Measurements from ENCODE around the gene AHCYL1. TPM values are rescaled to one million over a fixed set of nuclear protein-coding genes. Genes with fewer than 3 reads are reported as not detected.

AHCYL1 gene
- total and polyA plus RNA-seq, 10 of the 15 experiments (the other 5 are each of a cell fraction or from before 2014, with no cell fraction given): 24.7 to 73.6 (median 46.8) TPM

DNA sequence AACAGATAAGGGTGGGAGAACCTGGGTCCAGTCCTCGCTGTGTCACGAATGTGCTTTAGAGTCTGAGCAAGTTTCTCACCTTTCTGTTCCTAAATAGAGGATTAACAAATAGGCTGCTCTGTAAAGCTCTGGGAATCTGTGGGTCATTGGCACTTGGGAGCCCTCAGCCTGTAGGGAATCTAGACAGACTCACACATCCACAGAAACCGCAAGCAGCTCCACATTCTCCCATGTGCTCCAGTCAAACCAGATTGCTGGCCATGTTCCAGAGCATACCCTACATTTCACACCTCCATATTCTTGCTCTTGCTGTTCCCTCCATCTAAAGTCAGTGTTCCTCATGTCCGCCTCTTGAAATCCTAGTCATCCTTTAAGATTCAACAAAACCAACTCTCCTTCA lies 7.8 kb upstream of the AHCYL1 start (continued):
- TF ChIP-seq FOS (IDR thresholded peaks at IDR 0.05; ENCODE audit: borderline replicate concordance, extremely low read depth, insufficient read length): no peak
- TF ChIP-seq, protein P1, sequence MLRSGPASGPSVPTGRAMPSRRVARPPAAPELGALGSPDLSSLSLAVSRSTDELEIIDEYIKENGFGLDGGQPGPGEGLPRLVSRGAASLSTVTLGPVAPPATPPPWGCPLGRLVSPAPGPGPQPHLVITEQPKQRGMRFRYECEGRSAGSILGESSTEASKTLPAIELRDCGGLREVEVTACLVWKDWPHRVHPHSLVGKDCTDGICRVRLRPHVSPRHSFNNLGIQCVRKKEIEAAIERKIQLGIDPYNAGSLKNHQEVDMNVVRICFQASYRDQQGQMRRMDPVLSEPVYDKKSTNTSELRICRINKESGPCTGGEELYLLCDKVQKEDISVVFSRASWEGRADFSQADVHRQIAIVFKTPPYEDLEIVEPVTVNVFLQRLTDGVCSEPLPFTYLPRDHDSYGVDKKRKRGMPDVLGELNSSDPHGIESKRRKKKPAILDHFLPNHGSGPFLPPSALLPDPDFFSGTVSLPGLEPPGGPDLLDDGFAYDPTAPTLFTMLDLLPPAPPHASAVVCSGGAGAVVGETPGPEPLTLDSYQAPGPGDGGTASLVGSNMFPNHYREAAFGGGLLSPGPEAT (IDR thresholded peaks at IDR 0.05; ENCODE audit: low read depth): no peak
- no peak for TF ChIP-seq WRNIP1 (IDR thresholded peaks at IDR 0.05; ENCODE audit: borderline replicate concordance, low read depth, low read length)

DNA sequence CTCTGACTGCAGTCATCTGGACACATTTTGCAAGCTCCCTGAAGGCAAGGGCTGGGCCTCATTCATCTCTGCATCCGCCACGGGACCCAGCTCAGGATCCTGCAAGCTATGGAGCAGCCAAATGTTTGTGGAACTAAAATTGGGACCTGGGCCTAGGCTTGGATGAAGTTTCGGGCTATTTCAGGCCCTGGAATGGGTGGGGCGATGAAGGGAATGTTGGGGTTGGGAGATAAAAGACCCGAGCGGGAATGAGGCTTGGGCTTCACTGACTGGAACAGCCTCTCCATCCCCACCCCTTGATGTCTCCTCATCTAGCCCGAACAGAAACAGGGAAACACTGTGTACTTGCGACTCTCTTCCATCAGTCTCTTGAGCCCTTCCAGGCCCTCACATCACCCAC lies 7.3 kb upstream of the AHCYL1 start:
- ChIA-PET SMC1A (ENCODE audit: uncharacterized antibody, unreplicated experiment) (interaction anchor here (0.6 to 13.9 kb wide), 3 partner anchors 53 to 328 kb away, joined by 3 to 431 read pairs (median 3); no protein-coding TSS in a partner anchor), CTCF (interaction anchor here (16.8 kb wide), 1 partner anchor 195 kb away, joined by 759 read pairs; no protein-coding TSS in a partner anchor), POLR2A (no interaction called here), RAD21 (ENCODE audit: unreplicated experiment) (interaction anchor here (15.4 kb wide), 1 partner anchor 200 kb away, joined by 390 read pairs; no protein-coding TSS in a partner anchor)
- H3K36me3 ChIP-seq (ENCODE audit: control insufficient read depth in 2 of 2, insufficient read depth in 2 of 2, low read length in 1 of 2): no peaks in the 10 kb centered on the region
- H3K27ac ChIP-seq (ENCODE audit: control insufficient read depth, insufficient read depth): no peak overlapping the region
- in situ Hi-C loops (cut with MboI) (no loop called here), intact Hi-C loops (cut with micrococcal nuclease; ENCODE audit: unreplicated experiment) (no loop called here)
- no peaks in the 10 kb centered on the region; the same call in 2 of the 3 replicates for H3K9me3 ChIP-seq (replicated peaks; ENCODE audit: control insufficient read depth, insufficient read depth, low read length)
- H3K4me1 ChIP-seq (ENCODE audit: control insufficient read depth, insufficient read depth, low read length): no peaks in the 10 kb centered on the region
- no peak overlapping the region for H3K4me3 ChIP-seq
- no peak for ATAC-seq
- no peak overlapping the region for H3K4me2 ChIP-seq (ENCODE audit: control insufficient read depth, insufficient read depth)
- H2AFZ ChIP-seq (ENCODE audit: control insufficient read depth, low read depth, low read length): no peak overlapping the region
- BruUV-seq (replicated peaks): no TSS peak
- no peak overlapping the region for H3K9ac ChIP-seq (ENCODE audit: control insufficient read depth, insufficient read depth, low read length)
- DNase-seq (ENCODE audit: low read depth, low spot score): no peak
- no peaks in the 10 kb centered on the region for H3K79me2 ChIP-seq (ENCODE audit: control insufficient read depth, insufficient read depth, low read length)
- H4K20me1 ChIP-seq (ENCODE audit: control insufficient read depth, insufficient read depth): no peaks in the 10 kb centered on the region
- 45% methylated on average over 8 of the region's 8 CpGs for WGBS (ENCODE audit: insufficient coverage, insufficient replicate concordance, low lambda C conversion rate, missing lambda C conversion rate)
- FAIRE-seq: no peak
- no peaks in the 10 kb centered on the region; a peak in 2 of 4 replicates for H3K27me3 ChIP-seq (replicated peaks in 1 of 2; ENCODE audit: control insufficient read depth in 2 of 2, insufficient read depth in 2 of 2, low read length in 1 of 2)
- no peak for TF ChIP-seq IRF4 (IDR thresholded peaks at IDR 0.05; ENCODE audit: low read depth, low read length)
- TF ChIP-seq NFXL1 (IDR thresholded peaks at IDR 0.05; ENCODE audit: borderline replicate concordance): no peak
- no peak for TF ChIP-seq NKRF (conservative IDR thresholded peaks at IDR 0.05)
- TF ChIP-seq, protein P2, sequence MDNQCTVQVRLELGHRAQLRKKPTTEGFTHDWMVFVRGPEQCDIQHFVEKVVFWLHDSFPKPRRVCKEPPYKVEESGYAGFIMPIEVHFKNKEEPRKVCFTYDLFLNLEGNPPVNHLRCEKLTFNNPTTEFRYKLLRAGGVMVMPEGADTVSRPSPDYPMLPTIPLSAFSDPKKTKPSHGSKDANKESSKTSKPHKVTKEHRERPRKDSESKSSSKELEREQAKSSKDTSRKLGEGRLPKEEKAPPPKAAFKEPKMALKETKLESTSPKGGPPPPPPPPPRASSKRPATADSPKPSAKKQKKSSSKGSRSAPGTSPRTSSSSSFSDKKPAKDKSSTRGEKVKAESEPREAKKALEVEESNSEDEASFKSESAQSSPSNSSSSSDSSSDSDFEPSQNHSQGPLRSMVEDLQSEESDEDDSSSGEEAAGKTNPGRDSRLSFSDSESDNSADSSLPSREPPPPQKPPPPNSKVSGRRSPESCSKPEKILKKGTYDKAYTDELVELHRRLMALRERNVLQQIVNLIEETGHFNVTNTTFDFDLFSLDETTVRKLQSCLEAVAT (IDR thresholded peaks at IDR 0.05): no peak
- no peak for TF ChIP-seq MAX (IDR thresholded peaks at IDR 0.05; ENCODE audit: low read depth, low read length)
- no peak for TF ChIP-seq LARP7 (IDR thresholded peaks at IDR 0.05)
- no peak for TF ChIP-seq PAX8 (IDR thresholded peaks at IDR 0.05)
- TF ChIP-seq, protein P3, sequence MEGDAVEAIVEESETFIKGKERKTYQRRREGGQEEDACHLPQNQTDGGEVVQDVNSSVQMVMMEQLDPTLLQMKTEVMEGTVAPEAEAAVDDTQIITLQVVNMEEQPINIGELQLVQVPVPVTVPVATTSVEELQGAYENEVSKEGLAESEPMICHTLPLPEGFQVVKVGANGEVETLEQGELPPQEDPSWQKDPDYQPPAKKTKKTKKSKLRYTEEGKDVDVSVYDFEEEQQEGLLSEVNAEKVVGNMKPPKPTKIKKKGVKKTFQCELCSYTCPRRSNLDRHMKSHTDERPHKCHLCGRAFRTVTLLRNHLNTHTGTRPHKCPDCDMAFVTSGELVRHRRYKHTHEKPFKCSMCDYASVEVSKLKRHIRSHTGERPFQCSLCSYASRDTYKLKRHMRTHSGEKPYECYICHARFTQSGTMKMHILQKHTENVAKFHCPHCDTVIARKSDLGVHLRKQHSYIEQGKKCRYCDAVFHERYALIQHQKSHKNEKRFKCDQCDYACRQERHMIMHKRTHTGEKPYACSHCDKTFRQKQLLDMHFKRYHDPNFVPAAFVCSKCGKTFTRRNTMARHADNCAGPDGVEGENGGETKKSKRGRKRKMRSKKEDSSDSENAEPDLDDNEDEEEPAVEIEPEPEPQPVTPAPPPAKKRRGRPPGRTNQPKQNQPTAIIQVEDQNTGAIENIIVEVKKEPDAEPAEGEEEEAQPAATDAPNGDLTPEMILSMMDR (IDR thresholded peaks at IDR 0.05 in 2 of 3, conservative IDR thresholded peaks at IDR 0.05 in 1 of 3; ENCODE audit: control insufficient read depth in 2 of 3, extremely low read depth in 1 of 3, insufficient read depth in 1 of 3, low read depth in 3 of 3, low read length in 3 of 3): no peak
- TF ChIP-seq RFX5 (IDR thresholded peaks at IDR 0.05; ENCODE audit: low read depth, low read length): no peak

Measured in GM12878 (cell line).